HCT116 (cell line): ENCODE data around the gene PDE7B. TPM values are rescaled to one million over a fixed set of nuclear protein-coding genes. Genes with fewer than 3 reads are reported as not detected.

Experiments used
- ATAC-seq: fragments of 200-7000 bp; cut with Tn5 transposase; 2 replicates; pipeline ENCODE4 v1.9.1; 2020; ENCODE audit warnings: mild to moderate bottlenecking, moderate library complexity
- BruUV-seq: library from RNA; stranded (reverse); fragments of 400-500 nt; replicated peaks from 2 replicates; lab custom pipeline; 2021; lab: Mats Ljungman, UMichigan
- CTCF ChIA-PET: fragments of 300-600 bp; sonication (Branson Sonifier 250); formaldehyde crosslinking; loops from one replicate; lab custom pipeline; 2021; ENCODE audit warnings: antibody characterized with exemption; lab: Charles Lee
- POLR2A ChIA-PET: fragments of 300-600, 350-600 bp; sonication (Branson Sonifier 250); formaldehyde crosslinking; loops from one replicate; lab custom pipeline; 2021; ENCODE audit warnings: antibody characterized with exemption; lab: Charles Lee
- RAD21 ChIA-PET, 2 experiments: fragments of 300-600 bp; sonication (Branson Sonifier 250); formaldehyde crosslinking; loops; one replicate each; lab custom pipeline; 2023; ENCODE audit warnings: low total read pairs in 2 of 2; ENCODE audit not compliant: uncharacterized antibody in 2 of 2, unreplicated experiment in 2 of 2, low non-redundant PET in 1 of 2; lab: Charles Lee
- DNase-seq: peaks from one replicate; pipeline ENCODE4 v3.0.0-alpha.2; 2010; ENCODE audit warnings: low read depth, low spot score
- H2AFZ ChIP-seq: fragments of 200-600 bp; shearing (Covaris generic), sonication (generic); 2 replicates; pipeline ENCODE4 v1.6.1; 2017; ENCODE audit warnings: low read depth, mixed run types, mixed read lengths, antibody characterized with exemption, low read length; ENCODE audit not compliant: poor library complexity, severe bottlenecking
- H3K27ac ChIP-seq: 2 replicates; pipeline ENCODE4 v1.5.1; 2012; ENCODE audit warnings: low read depth, low read length
- H3K27me3 ChIP-seq: fragments of 200-600 bp; sonication (generic); 2 replicates; pipeline ENCODE4 v1.6.1; 2016; ENCODE audit warnings: mixed run types, low read length, mixed read lengths; ENCODE audit not compliant: insufficient read depth
- H3K36me3 ChIP-seq, 2 experiments: fragments of 200-500 bp in 1 of 2; fragments of 200-600 bp in 1 of 2; sonication (Bioruptor generic) in 1 of 2; sonication (generic) in 1 of 2; 2 replicates each; pipeline versions ENCODE4 v1.5.1 to v1.6.1; 2014 to 2016; ENCODE audit warnings: low read length in 2 of 2, inconsistent platforms in 1 of 2, mixed read lengths in 1 of 2, mixed run types in 1 of 2; ENCODE audit not compliant: insufficient read depth in 2 of 2, control insufficient read depth in 1 of 2
- H3K4me1 ChIP-seq, 2 experiments: fragments of 200-600 bp in 1 of 2; sonication (generic) in 1 of 2; 2 replicates each; pipeline versions ENCODE4 v1.5.1 to v1.6.1; 2012 to 2017; ENCODE audit warnings: low read length in 2 of 2, inconsistent platforms in 1 of 2, mild to moderate bottlenecking in 1 of 2, mixed read lengths in 1 of 2, mixed run types in 1 of 2, moderate library complexity in 1 of 2; ENCODE audit not compliant: insufficient read depth in 2 of 2, control insufficient read depth in 1 of 2
- H3K4me2 ChIP-seq: fragments of 200-600 bp; sonication (generic); 2 replicates; pipeline ENCODE4 v1.6.1; 2017; ENCODE audit warnings: mixed run types, low read length, mixed read lengths
- H3K4me3 ChIP-seq, 2 experiments: fragments of 200-600 bp in 1 of 2; sonication (generic) in 1 of 2; replicated peaks in 1 of 2; 2 replicates each; pipeline ENCODE4 v1.5.1; 2011 to 2016; ENCODE audit warnings: low read length in 2 of 2, control low read depth in 1 of 2, low read depth in 1 of 2, mild to moderate bottlenecking in 1 of 2, mixed read lengths in 1 of 2, mixed run types in 1 of 2
- H3K79me2 ChIP-seq: fragments of 200-600 bp; sonication (generic); 2 replicates; pipeline ENCODE4 v1.6.1; 2017; ENCODE audit warnings: mild to moderate bottlenecking, mixed run types, low read length, moderate library complexity, mixed read lengths; ENCODE audit not compliant: insufficient read depth
- H3K9ac ChIP-seq: fragments of 200-600 bp; sonication (generic); 2 replicates; pipeline ENCODE4 v1.6.1; 2016; ENCODE audit warnings: low read length, mixed read lengths
- H3K9me2 ChIP-seq: fragments of 200-600 bp; sonication (generic), shearing (Covaris generic); 2 replicates; pipeline ENCODE4 v1.6.1; 2017; ENCODE audit warnings: mixed run types, mild to moderate bottlenecking, moderate library complexity; ENCODE audit not compliant: insufficient read depth
- H3K9me3 ChIP-seq, 2 experiments: fragments of 200-500 bp in 1 of 2; fragments of 200-600 bp in 1 of 2; sonication (Bioruptor generic) in 1 of 2; sonication (generic) in 1 of 2; 2 replicates each; pipeline ENCODE4 v1.6.1; 2014 to 2017; ENCODE audit warnings: low read length in 2 of 2, mixed read lengths in 2 of 2, inconsistent platforms in 1 of 2, low read depth in 1 of 2, mild to moderate bottlenecking in 1 of 2, mixed run types in 1 of 2, moderate library complexity in 1 of 2; ENCODE audit not compliant: control insufficient read depth in 1 of 2, insufficient read depth in 1 of 2
- H4K20me1 ChIP-seq: fragments of 200-600 bp; sonication (generic), shearing (Covaris generic); 2 replicates; pipeline ENCODE4 v1.6.1; 2017; ENCODE audit warnings: mixed run types, mild to moderate bottlenecking, moderate library complexity; ENCODE audit not compliant: insufficient read depth
- CBX3 ChIP-seq: IDR thresholded peaks from 2 replicates; pipeline ENCODE4 v1.6.1; 2012; ENCODE audit warnings: low read depth
- CEBPB ChIP-seq: IDR thresholded peaks from 2 replicates; pipeline ENCODE4 v1.6.1; 2012; ENCODE audit warnings: low read depth
- EGR1 ChIP-seq: IDR thresholded peaks from 2 replicates; pipeline ENCODE4 v1.6.1; 2012; ENCODE audit warnings: low read depth
- ELF1 ChIP-seq: IDR thresholded peaks from 2 replicates; pipeline ENCODE4 v1.6.1; 2012; ENCODE audit warnings: low read depth, borderline replicate concordance
- EZH2phosphoT487 ChIP-seq: fragments of 200-600 bp; IDR thresholded peaks from 2 replicates; pipeline ENCODE4 v1.6.1; 2018; ENCODE audit warnings: antibody characterized with exemption, borderline replicate concordance
- POLR2A ChIP-seq: IDR thresholded peaks from 2 replicates; pipeline ENCODE4 v1.7.0; 2011; ENCODE audit warnings: borderline replicate concordance; ENCODE audit not compliant: insufficient read depth, insufficient read length; ENCODE audit errors: extremely low read depth
- RAD21 ChIP-seq: IDR thresholded peaks from 2 replicates; pipeline ENCODE4 v1.6.1; 2012; ENCODE audit warnings: low read depth, mild to moderate bottlenecking
- SIN3A ChIP-seq: IDR thresholded peaks from 2 replicates; pipeline ENCODE4 v1.6.1; 2012; ENCODE audit warnings: low read depth
- SRF ChIP-seq: IDR thresholded peaks from 2 replicates; pipeline ENCODE4 v1.6.1; 2012; ENCODE audit warnings: low read depth
- TCF7L2 ChIP-seq: IDR thresholded peaks from 2 replicates; pipeline ENCODE4 v1.7.0; 2011; ENCODE audit warnings: borderline replicate concordance, inconsistent platforms; ENCODE audit not compliant: insufficient read depth, insufficient read length; ENCODE audit errors: extremely low read depth
- YY1 ChIP-seq: IDR thresholded peaks from 2 replicates; pipeline ENCODE4 v1.6.1; 2011; ENCODE audit warnings: low read length, low read depth, moderate library complexity, mild to moderate bottlenecking; ENCODE audit not compliant: insufficient replicate concordance; ENCODE audit errors: extremely low read depth
- ZFX ChIP-seq: fragments of 450-650 bp; IDR thresholded peaks from 2 replicates; pipeline ENCODE4 v1.6.1; 2017
- ZNF274 ChIP-seq: fragments of 200-500 bp; sonication (Bioruptor generic); IDR thresholded peaks from 2 replicates; pipeline ENCODE4 v1.6.1; 2014; ENCODE audit warnings: mild to moderate bottlenecking, low read depth, low read length, inconsistent platforms
- intact Hi-C: fragments of 100-400 bp; cut with micrococcal nuclease; formaldehyde crosslinking; loops from 2 replicates; pipeline ENCODE4 v1.10.0; 2022
- total RNA-seq: library from RNA; stranded (reverse); gene quantifications from one replicate; pipeline ENCODE4 v1.2.1, GENCODE V29; 2021; ENCODE audit not compliant: unreplicated experiment
- TF ChIP-seq, protein P1 (sequence below): IDR thresholded peaks from 2 replicates; pipeline ENCODE4 v1.6.1; 2011; ENCODE audit warnings: mild to moderate bottlenecking, low read length, moderate library complexity; ENCODE audit not compliant: insufficient replicate concordance; ENCODE audit errors: extremely low read depth
- TF ChIP-seq, protein P2 (sequence below): IDR thresholded peaks from 2 replicates; pipeline ENCODE4 v1.6.1; 2012

The PDE7B gene
- total RNA-seq, 1 experiment from 2014 or later, result 0.61 TPM

DNA sequence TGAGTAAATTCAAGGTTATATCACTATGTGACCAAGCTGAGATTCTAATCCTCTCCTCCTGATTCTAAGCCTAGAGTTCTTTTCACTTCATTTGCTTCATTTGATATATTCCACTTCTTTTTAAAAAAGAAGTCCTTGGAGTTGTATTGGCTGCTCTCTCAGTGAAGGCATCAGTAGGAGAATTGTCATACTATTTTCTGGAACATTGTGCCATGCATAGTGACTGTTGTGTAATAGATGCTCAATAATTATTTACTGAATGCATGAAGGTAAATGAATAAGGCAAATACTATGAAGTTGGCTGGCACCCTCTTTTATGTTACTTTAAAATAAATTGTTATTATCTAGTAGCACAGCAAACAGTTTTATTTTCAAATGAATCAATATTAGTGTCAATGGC lies 209.3 kb downstream of the PDE7B start:
- no peaks in the 10 kb centered on the region for H3K36me3 ChIP-seq
- no peak for ATAC-seq
- intact Hi-C loops, result no loop called here
- H2AFZ ChIP-seq, result no peak overlapping the region
- no TSS peak for BruUV-seq
- TF ChIP-seq RAD21 (no peak), EGR1 (no peak), POLR2A (no peak), SRF (no peak), ZNF274 (no peak), TCF7L2 (no peak)
- TF ChIP-seq, protein P1, sequence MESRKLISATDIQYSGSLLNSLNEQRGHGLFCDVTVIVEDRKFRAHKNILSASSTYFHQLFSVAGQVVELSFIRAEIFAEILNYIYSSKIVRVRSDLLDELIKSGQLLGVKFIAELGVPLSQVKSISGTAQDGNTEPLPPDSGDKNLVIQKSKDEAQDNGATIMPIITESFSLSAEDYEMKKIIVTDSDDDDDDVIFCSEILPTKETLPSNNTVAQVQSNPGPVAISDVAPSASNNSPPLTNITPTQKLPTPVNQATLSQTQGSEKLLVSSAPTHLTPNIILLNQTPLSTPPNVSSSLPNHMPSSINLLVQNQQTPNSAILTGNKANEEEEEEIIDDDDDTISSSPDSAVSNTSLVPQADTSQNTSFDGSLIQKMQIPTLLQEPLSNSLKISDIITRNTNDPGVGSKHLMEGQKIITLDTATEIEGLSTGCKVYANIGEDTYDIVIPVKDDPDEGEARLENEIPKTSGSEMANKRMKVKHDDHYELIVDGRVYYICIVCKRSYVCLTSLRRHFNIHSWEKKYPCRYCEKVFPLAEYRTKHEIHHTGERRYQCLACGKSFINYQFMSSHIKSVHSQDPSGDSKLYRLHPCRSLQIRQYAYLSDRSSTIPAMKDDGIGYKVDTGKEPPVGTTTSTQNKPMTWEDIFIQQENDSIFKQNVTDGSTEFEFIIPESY, result no peak
- TF ChIP-seq, all 23 proteins: peak for 0
- RAD21 ChIA-PET, result no interaction called here
- H3K4me1 ChIP-seq, result peaks cover 0 to 3% of the 10 kb centered on the region in 2 experiments; a peak in 1 of 4 replicates
- POLR2A ChIA-PET, result no interaction called here
- H3K9ac ChIP-seq, result no peak overlapping the region
- no peaks in the 10 kb centered on the region for H4K20me1 ChIP-seq
- DNase-seq, result no peak
- no peaks in the 10 kb centered on the region for H3K79me2 ChIP-seq
- CTCF ChIA-PET, result no interaction called here
- H3K9me2 ChIP-seq, result no peaks in the 10 kb centered on the region
- no peak overlapping the region for H3K4me2 ChIP-seq
- no peak overlapping the region for H3K27ac ChIP-seq
- no peaks in the 10 kb centered on the region for H3K9me3 ChIP-seq
- no peak overlapping the region for H3K4me3 ChIP-seq
- no peaks in the 10 kb centered on the region for H3K27me3 ChIP-seq

DNA sequence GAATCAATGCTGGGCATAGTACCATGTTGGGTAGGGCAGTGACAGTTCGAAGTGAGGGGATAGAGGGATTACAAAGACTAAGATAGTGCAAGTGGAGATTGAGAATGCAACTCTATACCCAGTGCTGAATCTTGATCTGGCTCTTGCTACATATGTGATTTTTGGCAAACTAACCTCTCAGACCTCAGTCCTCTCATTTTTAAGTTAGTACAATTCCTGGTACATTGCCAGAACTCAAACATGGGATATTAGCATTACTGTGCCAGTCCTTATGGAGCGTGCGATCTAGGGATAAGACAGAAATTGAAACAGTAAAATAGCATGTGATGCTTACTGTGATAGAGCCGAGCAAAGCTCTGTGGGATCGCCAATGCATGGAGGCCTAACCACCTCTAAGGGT lies 210.2 kb downstream of the PDE7B start:
- H3K9ac ChIP-seq, result no peak overlapping the region
- H3K79me2 ChIP-seq, result no peaks in the 10 kb centered on the region
- TF ChIP-seq, protein P2, sequence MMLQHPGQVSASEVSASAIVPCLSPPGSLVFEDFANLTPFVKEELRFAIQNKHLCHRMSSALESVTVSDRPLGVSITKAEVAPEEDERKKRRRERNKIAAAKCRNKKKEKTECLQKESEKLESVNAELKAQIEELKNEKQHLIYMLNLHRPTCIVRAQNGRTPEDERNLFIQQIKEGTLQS, result no peak
- TF ChIP-seq SRF (no peak), ELF1 (no peak), YY1 (no peak), EZH2phosphoT487 (no peak), CEBPB (no peak), SIN3A (no peak), POLR2A (no peak), CBX3 (no peak), ZFX (no peak), RAD21 (no peak), TCF7L2 (no peak), EGR1 (no peak), ZNF274 (no peak)
- TF ChIP-seq, protein P1, result no peak

More for the DNA sequence above, 210.2 kb downstream of the PDE7B start:
- RAD21 ChIA-PET, result no interaction called here
- H4K20me1 ChIP-seq, result no peaks in the 10 kb centered on the region
- no peaks in the 10 kb centered on the region for H3K36me3 ChIP-seq
- DNase-seq (no peak), ATAC-seq (no peak)
- H3K27ac ChIP-seq, result no peak overlapping the region
- intact Hi-C loops, result no loop called here
- H3K9me2 ChIP-seq, result no peaks in the 10 kb centered on the region
- POLR2A ChIA-PET, result no interaction called here
- H3K4me2 ChIP-seq, result no peak overlapping the region
- CTCF ChIA-PET, result no interaction called here
- H3K4me3 ChIP-seq, result no peak overlapping the region
- H3K4me1 ChIP-seq, result peaks cover 0 to 3% of the 10 kb centered on the region in 2 experiments; a peak in 1 of 4 replicates
- no peaks in the 10 kb centered on the region for H3K9me3 ChIP-seq
- BruUV-seq, result no TSS peak
- no peaks in the 10 kb centered on the region for H3K27me3 ChIP-seq
- no peak overlapping the region for H2AFZ ChIP-seq
